H9 (cell line): ENCODE data around the gene CDH23. TPM values are rescaled to one million over a fixed set of nuclear protein-coding genes. Genes with fewer than 3 reads are reported as not detected.
A peak's percentile ranks its signal among the peaks of the same experiment; 100 is the strongest.

Source experiments
- DNase-seq: peaks from one replicate; pipeline ENCODE4 v3.0.0-alpha.2; 2017
- H2AFZ ChIP-seq: one replicate; pipeline ENCODE4 v1.6.1; 2013; ENCODE audit warnings: mild to moderate bottlenecking, low read length, control low read depth, moderate library complexity
- H2AK5ac ChIP-seq: 2 replicates; pipeline ENCODE4 v1.6.1; 2013; ENCODE audit warnings: low read length, control low read depth, mixed read lengths; ENCODE audit not compliant: insufficient read length
- H2BK120ac ChIP-seq: one replicate; pipeline ENCODE4 v1.6.1; 2013; ENCODE audit warnings: low read depth, mild to moderate bottlenecking, low read length, control low read depth, inconsistent platforms; ENCODE audit not compliant: poor library complexity, severe bottlenecking
- H2BK12ac ChIP-seq: 2 replicates; pipeline ENCODE4 v1.6.1; 2013; ENCODE audit warnings: low read length, control low read depth, mixed read lengths, low read depth; ENCODE audit not compliant: insufficient read length
- H2BK15ac ChIP-seq: 2 replicates; pipeline ENCODE4 v1.6.1; 2013; ENCODE audit warnings: low read depth, low read length, control low read depth
- H2BK20ac ChIP-seq: one replicate; pipeline ENCODE4 v1.6.1; 2013; ENCODE audit warnings: low read depth, mild to moderate bottlenecking, low read length, control low read depth, inconsistent platforms; ENCODE audit not compliant: poor library complexity, severe bottlenecking
- H2BK5ac ChIP-seq: 2 replicates; pipeline ENCODE4 v1.6.1; 2013; ENCODE audit warnings: low read length, control low read depth, mixed read lengths; ENCODE audit not compliant: insufficient read length
- H3K14ac ChIP-seq: 2 replicates; pipeline ENCODE4 v1.6.1; 2013; ENCODE audit warnings: low read length, control low read depth; ENCODE audit not compliant: insufficient read depth
- H3K18ac ChIP-seq: 2 replicates; pipeline ENCODE4 v1.6.1; 2013; ENCODE audit warnings: low read depth, mild to moderate bottlenecking, mixed read lengths, low read length, control low read depth; ENCODE audit not compliant: insufficient read length
- H3K23ac ChIP-seq: 2 replicates; pipeline ENCODE4 v1.6.1; 2013; ENCODE audit warnings: low read length, control low read depth, mixed read lengths, low read depth; ENCODE audit not compliant: insufficient read length
- H3K23me2 ChIP-seq: 2 replicates; pipeline ENCODE4 v1.6.1; 2013; ENCODE audit warnings: low read depth, mild to moderate bottlenecking, mixed read lengths, low read length, control low read depth; ENCODE audit not compliant: insufficient read length, poor library complexity, severe bottlenecking
- H3K27ac ChIP-seq: 2 replicates; pipeline ENCODE4 v1.5.1; 2013; ENCODE audit warnings: low read length, control low read depth, mixed read lengths, low read depth; ENCODE audit not compliant: insufficient read length
- H3K27me3 ChIP-seq: 2 replicates; pipeline ENCODE4 v1.6.1; 2013; ENCODE audit warnings: low read length, control low read depth, inconsistent platforms; ENCODE audit not compliant: insufficient read depth
- H3K4ac ChIP-seq: 2 replicates; pipeline ENCODE4 v1.6.1; 2013; ENCODE audit warnings: low read depth, mild to moderate bottlenecking, control low read depth, inconsistent platforms, low read length, moderate library complexity
- H3K4me1 ChIP-seq: 2 replicates; pipeline ENCODE4 v1.6.1; 2013; ENCODE audit warnings: low read length, control low read depth, inconsistent platforms; ENCODE audit not compliant: insufficient read depth
- H3K4me2 ChIP-seq: 2 replicates; pipeline ENCODE4 v1.6.1; 2013; ENCODE audit warnings: low read length, control low read depth, mixed read lengths; ENCODE audit not compliant: insufficient read length, insufficient read depth
- H3K56ac ChIP-seq: 2 replicates; pipeline ENCODE4 v1.6.1; 2013; ENCODE audit warnings: low read depth, mild to moderate bottlenecking, mixed read lengths, low read length, control low read depth; ENCODE audit not compliant: insufficient read length
- H3K79me1 ChIP-seq: 2 replicates; pipeline ENCODE4 v1.6.1; 2013; ENCODE audit warnings: low read depth, mild to moderate bottlenecking, moderate library complexity, low read length, control low read depth, inconsistent platforms; ENCODE audit not compliant: insufficient read depth, poor library complexity, severe bottlenecking
- H3K79me2 ChIP-seq: 2 replicates; pipeline ENCODE4 v1.6.1; 2013; ENCODE audit warnings: low read length, control low read depth, inconsistent platforms; ENCODE audit not compliant: insufficient read depth
- H3K9ac ChIP-seq: 2 replicates; pipeline ENCODE4 v1.6.1; 2013; ENCODE audit warnings: low read length, control low read depth, mixed read lengths; ENCODE audit not compliant: insufficient read length; ENCODE audit errors: extremely low read depth
- H3K9me3 ChIP-seq: one replicate; pipeline ENCODE4 v1.6.1; 2013; ENCODE audit warnings: low read depth, low read length, inconsistent platforms; ENCODE audit not compliant: control insufficient read depth
- H3T11ph ChIP-seq: one replicate; pipeline ENCODE4 v1.6.1; 2013; ENCODE audit warnings: mild to moderate bottlenecking, low read length, control low read depth, inconsistent platforms
- H4K20me1 ChIP-seq: one replicate; pipeline ENCODE4 v1.6.1; 2013; ENCODE audit not compliant: control insufficient read depth, insufficient read length, insufficient read depth
- H4K5ac ChIP-seq: 2 replicates; pipeline ENCODE4 v1.6.1; 2013; ENCODE audit warnings: low read depth, mild to moderate bottlenecking, mixed read lengths, low read length, control low read depth; ENCODE audit not compliant: insufficient read length
- H4K8ac ChIP-seq: replicated peaks from 2 replicates; pipeline ENCODE4 v1.6.1; 2013; ENCODE audit warnings: low read length, control low read depth, mixed read lengths, low read depth; ENCODE audit not compliant: insufficient read length
- H4K91ac ChIP-seq: 2 replicates; pipeline ENCODE4 v1.6.1; 2013; ENCODE audit warnings: low read depth, mild to moderate bottlenecking, moderate library complexity, mixed read lengths, low read length, control low read depth; ENCODE audit not compliant: insufficient read length
- H3K27ac Mint-ChIP-seq, 3 experiments: 2 replicates in 2 of 3; 3 replicates in 1 of 3; pipeline ENCODE4 v1.8.0; 2020 to 2021; ENCODE audit warnings: mixed read lengths in 3 of 3, mild to moderate bottlenecking in 1 of 3, moderate library complexity in 1 of 3
- H3K27me3 Mint-ChIP-seq: 2 replicates; pipeline ENCODE4 v1.8.0; 2021; ENCODE audit warnings: low read depth, mild to moderate bottlenecking, moderate library complexity, mixed read lengths
- H3K36me3 Mint-ChIP-seq, 3 experiments: 2 replicates in 2 of 3; 3 replicates in 1 of 3; pipeline ENCODE4 v1.8.0; 2020 to 2021; ENCODE audit warnings: low read depth in 3 of 3, mixed read lengths in 3 of 3; ENCODE audit not compliant: insufficient read depth in 1 of 3
- H3K4me1 Mint-ChIP-seq, 2 experiments: 2 replicates each; pipeline ENCODE4 v1.8.0; 2020; ENCODE audit warnings: mixed read lengths in 2 of 2
- H3K4me3 Mint-ChIP-seq, 2 experiments: 2 replicates in 1 of 2; 3 replicates in 1 of 2; pipeline ENCODE4 v1.8.0; 2020 to 2021; ENCODE audit warnings: mild to moderate bottlenecking in 2 of 2, mixed read lengths in 2 of 2, moderate library complexity in 1 of 2
- H3K9me3 Mint-ChIP-seq, 2 experiments: 2 replicates in 1 of 2; 3 replicates in 1 of 2; pipeline ENCODE4 v1.8.0; 2020; ENCODE audit warnings: mild to moderate bottlenecking in 2 of 2, mixed read lengths in 2 of 2, moderate library complexity in 1 of 2
- WGBS: extraction: QIAGEN DNeasy Blood & Tissue Kit; methylation state at CpG from one replicate; pipeline ENCODE4 v1.1.7; 2013; ENCODE audit warnings: missing lambda C conversion rate, low lambda C conversion rate, mixed read lengths; ENCODE audit not compliant: insufficient read length; ENCODE audit errors: extremely low coverage; 5-methylcytosine and 5-hydroxymethylcytosine counted together
- total RNA-seq: library from RNA; stranded (reverse); gene quantifications from 2 replicates; pipeline ENCODE4 v1.2.1, GENCODE V29; 2021
- TF ChIP-seq, protein P1 (sequence below): fragments of 200-600 bp; sonication (generic); conservative IDR thresholded peaks from 3 replicates; pipeline ENCODE4 v1.8.0; 2021; ENCODE audit warnings: antibody characterized with exemption, mild to moderate bottlenecking

CDH23 gene
- total RNA-seq, 1 experiment from 2014 or later, result 2.1 TPM

DNA sequence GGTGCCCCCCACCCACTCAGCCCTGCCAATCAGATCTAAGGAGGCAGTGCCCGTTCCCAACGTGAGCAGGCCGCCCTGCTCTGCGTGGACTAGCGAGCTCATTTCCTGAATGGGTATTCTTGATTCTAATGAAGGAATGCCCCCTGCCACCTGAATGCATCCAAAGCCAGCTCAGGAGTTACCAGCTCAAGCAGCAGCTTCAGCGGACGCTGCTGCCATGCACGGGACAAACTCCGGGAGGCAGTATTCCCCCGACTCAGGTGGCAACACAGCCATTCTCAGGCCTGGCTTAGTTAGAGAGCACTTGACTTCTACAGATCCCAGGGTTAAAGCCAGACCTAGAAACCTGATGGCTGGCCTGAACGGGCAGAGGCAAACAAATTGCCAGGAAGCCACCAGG lies 428.5 kb downstream of the CDH23 start:
- Histone ChIP-seq H3K27me3 (no peaks in the 10 kb centered on the region), H3K9ac (no peak overlapping the region), H3K9me3 (no peaks in the 10 kb centered on the region), H3K79me2 (no peaks in the 10 kb centered on the region), H4K91ac (no peak overlapping the region), H3T11ph (no peak overlapping the region), H3K27ac (no peak overlapping the region), H3K56ac (no peak overlapping the region), H2BK5ac (no peak overlapping the region), H2AK5ac (no peak overlapping the region), H2AFZ (no peak overlapping the region), H3K23me2 (no peaks in the 10 kb centered on the region), H2BK12ac (no peak overlapping the region), H3K18ac (no peak overlapping the region), H3K14ac (no peak overlapping the region), H3K23ac (no peak overlapping the region), H2BK120ac (no peak overlapping the region), H2BK20ac (no peak overlapping the region), H4K8ac (no peak overlapping the region), H4K5ac (no peak overlapping the region), H3K4ac (no peak overlapping the region), H2BK15ac (no peak overlapping the region), H3K4me2 (no peak overlapping the region), H4K20me1 (no peaks in the 10 kb centered on the region), H3K4me1 (peaks cover 5% of the 10 kb centered on the region; the same call in 1 of the 2 replicates), H3K79me1 (no peaks in the 10 kb centered on the region)
- no peaks in the 10 kb centered on the region for H3K27me3 Mint-ChIP-seq
- TF ChIP-seq, protein P1, sequence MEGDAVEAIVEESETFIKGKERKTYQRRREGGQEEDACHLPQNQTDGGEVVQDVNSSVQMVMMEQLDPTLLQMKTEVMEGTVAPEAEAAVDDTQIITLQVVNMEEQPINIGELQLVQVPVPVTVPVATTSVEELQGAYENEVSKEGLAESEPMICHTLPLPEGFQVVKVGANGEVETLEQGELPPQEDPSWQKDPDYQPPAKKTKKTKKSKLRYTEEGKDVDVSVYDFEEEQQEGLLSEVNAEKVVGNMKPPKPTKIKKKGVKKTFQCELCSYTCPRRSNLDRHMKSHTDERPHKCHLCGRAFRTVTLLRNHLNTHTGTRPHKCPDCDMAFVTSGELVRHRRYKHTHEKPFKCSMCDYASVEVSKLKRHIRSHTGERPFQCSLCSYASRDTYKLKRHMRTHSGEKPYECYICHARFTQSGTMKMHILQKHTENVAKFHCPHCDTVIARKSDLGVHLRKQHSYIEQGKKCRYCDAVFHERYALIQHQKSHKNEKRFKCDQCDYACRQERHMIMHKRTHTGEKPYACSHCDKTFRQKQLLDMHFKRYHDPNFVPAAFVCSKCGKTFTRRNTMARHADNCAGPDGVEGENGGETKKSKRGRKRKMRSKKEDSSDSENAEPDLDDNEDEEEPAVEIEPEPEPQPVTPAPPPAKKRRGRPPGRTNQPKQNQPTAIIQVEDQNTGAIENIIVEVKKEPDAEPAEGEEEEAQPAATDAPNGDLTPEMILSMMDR, result peak; percentile 34; the same call in 2 of the 3 replicates
- H3K36me3 Mint-ChIP-seq, result peaks cover 43 to 84% (median 81%) of the 10 kb centered on the region in 3 experiments
- H3K4me1 Mint-ChIP-seq, result no peaks in the 10 kb centered on the region
- peak overlapping the region in 1 of 3 experiments; percentile 65; a peak in 1 of 7 replicates for H3K27ac Mint-ChIP-seq
- no peak overlapping the region for H3K4me3 Mint-ChIP-seq
- H3K9me3 Mint-ChIP-seq, result no peaks in the 10 kb centered on the region
- WGBS, result no CpG with 5 or more reads among the region's 11 CpGs
- DNase-seq, result no peak
